ENCODE data around the gene FTO. TPM values are rescaled to one million over a fixed set of nuclear protein-coding genes. Genes with fewer than 3 reads are reported as not detected.

The FTO gene
- total and polyA plus RNA-seq, 2 donors from 2014 or later, result 22.3 to 116 TPM

GRCh38 chr16:53836680-53837079, 132.7 kb downstream of the FTO start:
- FAIRE-seq, result no peak
- peaks cover 0 to 10% (median 2%) of the 10 kb centered on the region in 3 donors for H3K4me1 ChIP-seq (ENCODE audit: control insufficient read depth in 2 of 3, insufficient read depth in 2 of 3, low read depth in 1 of 3, low read length in 3 of 3)
- H3K27me3 ChIP-seq (ENCODE audit: control insufficient read depth, insufficient read depth, low read length), result no peaks in the 10 kb centered on the region

GRCh38 chr16:53837426-53837825, 133.5 kb downstream of the FTO start:
- H3K27ac ChIP-seq (ENCODE audit: low read depth in 2 of 2, low read length in 2 of 2), result no peak overlapping the region
- no peak overlapping the region for H3K4me3 ChIP-seq (ENCODE audit: low read length in 3 of 3)
- H3K27me3 ChIP-seq (ENCODE audit: control insufficient read depth, insufficient read depth, low read length), result no peaks in the 10 kb centered on the region
- no peaks in the 10 kb centered on the region for H3K9me3 ChIP-seq (ENCODE audit: control insufficient read depth in 2 of 3, insufficient read depth in 1 of 3, low read length in 3 of 3)
- no peak for TF ChIP-seq CTCF (IDR thresholded peaks at IDR 0.05; ENCODE audit: borderline replicate concordance, extremely low read depth, insufficient read depth)
- intact Hi-C loops (cut with DNase I), result no loop called here
- peaks cover 0 to 10% (median 2%) of the 10 kb centered on the region in 3 donors for H3K4me1 ChIP-seq (ENCODE audit: control insufficient read depth in 2 of 3, insufficient read depth in 2 of 3, low read depth in 1 of 3, low read length in 3 of 3)
- H3K9ac ChIP-seq (ENCODE audit: low read length in 3 of 3), result no peak overlapping the region
- DNase-seq, result no peak
- FAIRE-seq, result no peak
- no peaks in the 10 kb centered on the region for H3K36me3 ChIP-seq (ENCODE audit: control insufficient read depth in 2 of 3, insufficient read depth in 3 of 3, low read length in 3 of 3)

More at GRCh38 chr16:53836680-53837079, 132.7 kb downstream of the FTO start:
- no peak overlapping the region for H3K9ac ChIP-seq (ENCODE audit: low read length in 3 of 3)
- H3K27ac ChIP-seq (ENCODE audit: low read depth in 2 of 2, low read length in 2 of 2), result no peak overlapping the region
- TF ChIP-seq CTCF (IDR thresholded peaks at IDR 0.05; ENCODE audit: borderline replicate concordance, extremely low read depth, insufficient read depth), result no peak
- DNase-seq, result no peak
- intact Hi-C loops (cut with DNase I), result no loop called here
- no peaks in the 10 kb centered on the region for H3K9me3 ChIP-seq (ENCODE audit: control insufficient read depth in 2 of 3, insufficient read depth in 1 of 3, low read length in 3 of 3)
- no peaks in the 10 kb centered on the region for H3K36me3 ChIP-seq (ENCODE audit: control insufficient read depth in 2 of 3, insufficient read depth in 3 of 3, low read length in 3 of 3)
- H3K4me3 ChIP-seq (ENCODE audit: low read length in 3 of 3), result no peak overlapping the region

- H3K9ac ChIP-seq (ENCODE audit: low read length in 3 of 3), result no peak overlapping the region
- DNase-seq, result no peak
- no peaks in the 10 kb centered on the region for H3K36me3 ChIP-seq (ENCODE audit: control insufficient read depth in 2 of 3, insufficient read depth in 3 of 3, low read length in 3 of 3)
- H3K4me1 ChIP-seq (ENCODE audit: control insufficient read depth in 2 of 3, insufficient read depth in 2 of 3, low read depth in 1 of 3, low read length in 3 of 3), result peaks cover 0 to 10% (median 2%) of the 10 kb centered on the region in 3 donors
- TF ChIP-seq CTCF (IDR thresholded peaks at IDR 0.05; ENCODE audit: borderline replicate concordance, extremely low read depth, insufficient read depth), result no peak
- H3K27me3 ChIP-seq (ENCODE audit: control insufficient read depth, insufficient read depth, low read length), result no peaks in the 10 kb centered on the region
- no peak overlapping the region for H3K27ac ChIP-seq (ENCODE audit: low read depth in 2 of 2, low read length in 2 of 2)
- intact Hi-C loops (cut with DNase I), result no loop called here
- no peaks in the 10 kb centered on the region for H3K9me3 ChIP-seq (ENCODE audit: control insufficient read depth in 2 of 3, insufficient read depth in 1 of 3, low read length in 3 of 3)
- no peak for FAIRE-seq
- no peak overlapping the region for H3K4me3 ChIP-seq (ENCODE audit: low read length in 3 of 3)
Observed at GRCh38 chr16:53839150-53839549, 135.2 kb downstream of the FTO start.

- Histone ChIP-seq H3K9ac (ENCODE audit: low read length in 3 of 3) (no peak overlapping the region), H3K27ac (ENCODE audit: low read depth in 2 of 2, low read length in 2 of 2) (peak overlapping the region; percentile 3 to 54), H3K36me3 (ENCODE audit: control insufficient read depth in 2 of 3, insufficient read depth in 3 of 3, low read length in 3 of 3) (no peaks in the 10 kb centered on the region), H3K4me1 (ENCODE audit: control insufficient read depth in 2 of 3, insufficient read depth in 2 of 3, low read depth in 1 of 3, low read length in 3 of 3) (peaks cover 0 to 10% (median 2%) of the 10 kb centered on the region in 3 donors), H3K9me3 (ENCODE audit: control insufficient read depth in 2 of 3, insufficient read depth in 1 of 3, low read length in 3 of 3) (no peaks in the 10 kb centered on the region), H3K27me3 (ENCODE audit: control insufficient read depth, insufficient read depth, low read length) (no peaks in the 10 kb centered on the region), H3K4me3 (ENCODE audit: low read length in 3 of 3) (no peak overlapping the region)
- intact Hi-C loops (cut with DNase I), result no loop called here
- FAIRE-seq, result no peak
- no peak for TF ChIP-seq CTCF (IDR thresholded peaks at IDR 0.05; ENCODE audit: borderline replicate concordance, extremely low read depth, insufficient read depth)
- peak in 2 of 5 donors; percentile 17 to 37 for DNase-seq
Observed at GRCh38 chr16:53840456-53840855, 136.5 kb downstream of the FTO start.

Data from kidney (tissue), 14 donors.